ENCODE measurements around the gene ACCS.

ACCS gene

DNA sequence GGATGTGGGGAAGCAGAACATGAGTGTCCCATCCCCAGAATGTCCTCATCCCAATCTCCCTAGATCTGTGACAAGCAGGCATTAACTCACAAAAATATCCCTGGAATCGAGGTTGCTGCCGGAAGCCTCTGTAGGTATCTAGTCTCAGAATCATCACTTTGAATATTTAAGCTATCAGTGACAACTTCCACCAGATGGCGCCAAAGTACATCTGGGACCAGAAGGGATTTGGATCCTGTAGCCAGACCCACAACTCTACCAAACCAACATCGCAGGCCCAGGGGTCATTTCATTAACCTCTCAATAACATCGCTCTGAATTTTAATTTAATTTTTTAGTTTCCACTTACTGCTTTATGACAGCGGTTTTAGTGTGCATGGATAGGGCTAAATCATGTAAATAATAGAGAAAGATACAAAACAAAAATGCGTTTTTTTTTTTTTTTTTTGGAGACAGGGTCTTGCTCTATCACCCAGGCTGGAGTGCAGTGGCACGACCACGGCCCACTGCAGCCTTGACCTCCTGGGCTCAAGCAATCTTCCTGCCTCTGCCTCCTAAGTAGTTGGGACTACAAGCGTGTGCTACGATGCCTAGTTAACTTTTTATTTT, 28.3 kb downstream of the ACCS start:
- DNase-seq: peak; percentile 67

- peak; percentile 31 for DNase-seq
Measured at GRCh38 chr11:44095506-44096359, 29.7 kb downstream of the ACCS start, which contains the start of gene EXT2. TSS of gene EXT2 (plus strand) at chr11:44095678. CDS start at chr11:44107713, 12,035 bp downstream.

GRCh38 chr11:44096360-44097185, 30.5 kb downstream of the ACCS start:
- DNase-seq: no peak

- no peak for DNase-seq
Measured at GRCh38 chr11:44097821-44098220, 31.8 kb downstream of the ACCS start.

GRCh38 chr11:44101098-44101497, 35.0 kb downstream of the ACCS start:
- no peak for DNase-seq

DNA sequence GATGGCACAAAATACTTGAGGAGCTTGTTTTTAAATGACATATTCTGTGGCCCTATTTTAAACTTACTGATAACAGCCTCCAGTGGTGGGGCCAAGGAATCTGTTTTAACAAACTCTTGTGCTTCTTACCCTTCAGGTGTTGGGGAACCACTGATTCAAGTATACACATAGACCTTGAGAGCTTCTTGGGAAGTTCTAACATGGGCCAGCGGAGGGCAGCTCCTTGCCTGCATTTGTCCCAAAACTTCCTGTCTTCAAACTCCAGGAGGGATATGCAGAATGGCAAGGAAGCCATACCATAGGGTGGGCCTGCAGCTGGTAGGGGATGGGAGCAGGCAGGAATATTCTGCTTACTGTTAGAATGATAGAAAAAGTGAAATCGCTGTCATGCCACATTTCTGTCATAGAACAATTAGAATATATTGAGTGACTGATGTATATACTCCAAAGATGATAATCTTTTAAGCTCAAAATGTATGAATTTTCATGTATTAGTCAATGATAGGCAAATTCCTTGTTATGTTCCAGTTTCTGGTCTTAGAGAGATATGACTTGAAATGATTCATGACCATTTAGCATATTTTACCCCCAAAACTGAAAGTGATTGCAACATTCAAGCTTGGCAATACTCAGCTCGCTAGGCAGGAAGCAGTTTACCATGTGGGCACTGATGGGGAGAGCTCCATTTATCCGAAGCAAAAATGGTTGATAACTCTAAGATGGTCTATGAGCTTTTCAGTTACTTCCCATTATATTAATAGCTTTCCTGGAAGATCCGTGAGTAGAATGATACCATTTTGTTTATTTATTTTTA, 38.6 kb downstream of the ACCS start:
- no peak for DNase-seq

DNA sequence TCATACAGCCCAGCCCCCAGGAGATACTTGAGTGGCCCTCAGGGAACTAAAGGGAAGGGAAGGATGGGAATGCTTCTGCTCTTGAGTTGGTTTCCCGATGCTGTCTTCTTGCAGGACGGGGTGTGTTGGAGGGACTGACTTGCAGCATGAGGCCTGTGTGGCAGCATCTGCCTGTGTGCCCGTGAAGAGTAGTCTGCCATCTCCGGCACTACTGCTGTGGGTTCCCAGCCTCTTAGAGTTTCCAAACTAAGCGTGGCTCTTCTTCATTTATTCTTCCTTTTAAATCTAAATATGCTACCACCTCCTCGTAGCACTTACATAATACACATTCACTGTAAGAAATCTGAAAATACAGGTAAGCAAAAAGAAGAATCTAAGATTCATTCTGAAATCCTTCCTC, 42.2 kb downstream of the ACCS start:
- DNase-seq: no peak

DNA sequence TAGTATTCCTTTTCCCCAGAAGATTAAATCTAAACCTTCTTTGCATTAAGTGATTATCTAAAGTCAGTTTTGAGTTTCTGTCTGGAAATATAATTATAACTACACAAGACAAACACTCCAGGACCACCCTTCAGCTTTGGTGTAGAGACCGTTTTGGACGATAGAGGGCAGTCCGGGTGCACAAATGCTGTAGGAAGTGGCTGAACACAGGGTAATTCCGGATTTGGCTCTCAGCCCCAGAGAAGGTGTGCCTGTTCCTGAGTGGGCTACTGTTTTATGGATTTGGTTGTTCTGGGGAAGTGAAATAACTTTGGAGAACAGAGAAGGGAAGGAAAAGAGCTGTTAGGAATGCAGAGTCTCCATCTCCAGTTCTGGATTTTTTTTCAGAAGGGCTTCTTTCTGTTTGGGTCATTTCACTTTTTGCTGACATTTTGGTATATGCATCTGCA, 44.2 kb downstream of the ACCS start:
- peak; percentile 49 for DNase-seq

DNA sequence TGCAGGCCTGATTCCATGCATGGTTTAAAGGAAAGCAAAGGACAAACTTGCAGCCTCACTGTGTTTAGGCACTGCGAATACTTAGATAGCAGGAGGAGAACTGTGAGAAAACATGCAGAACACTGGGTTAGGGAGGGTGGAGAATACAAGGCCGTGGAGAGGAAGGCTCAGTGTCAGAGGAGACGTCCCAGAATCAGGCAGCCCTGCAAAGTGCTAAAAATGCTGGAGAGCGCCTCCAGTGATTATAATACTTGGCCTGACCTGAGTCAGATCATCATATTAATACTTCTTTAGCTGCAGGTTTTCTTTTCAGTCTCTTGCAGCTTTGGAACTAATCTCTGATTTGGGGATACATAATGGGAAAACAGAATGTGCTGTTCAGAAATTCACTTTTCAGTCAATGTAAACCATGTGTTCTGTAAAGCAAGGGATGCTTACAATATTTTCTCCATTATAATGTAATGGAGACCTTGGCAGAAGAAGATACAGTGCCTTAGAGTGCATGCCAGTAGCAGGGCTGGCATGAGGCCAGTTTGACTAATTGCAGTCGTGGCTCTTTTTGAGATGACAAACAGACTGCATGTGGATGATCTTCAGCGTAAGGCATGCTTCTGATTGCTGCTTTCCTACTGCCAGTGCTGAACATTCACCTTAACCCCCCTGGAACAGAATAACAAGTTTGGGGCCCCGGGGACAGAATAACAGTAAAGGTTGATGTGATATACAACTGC, 46.2 kb downstream of the ACCS start:
- DNase-seq: peak; percentile 65

DNA sequence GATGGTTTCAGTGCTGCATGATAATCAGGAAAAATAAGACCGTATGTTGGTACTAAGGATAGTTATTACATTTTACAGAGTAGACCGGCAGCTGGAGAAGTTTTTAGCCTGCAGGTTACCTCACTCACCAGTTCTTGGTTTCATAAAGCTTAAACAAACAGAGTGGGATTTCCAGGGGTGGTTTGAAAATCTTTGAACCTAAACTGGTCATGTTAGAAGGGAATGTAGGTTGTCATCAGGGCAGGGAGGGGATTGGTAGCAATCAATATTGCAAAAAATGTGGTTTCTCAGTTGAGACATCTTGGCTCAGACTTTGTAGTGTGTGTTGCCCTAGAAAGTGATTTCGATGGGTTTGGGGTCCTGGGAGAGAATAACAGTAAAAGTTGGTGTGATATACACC, 46.9 kb downstream of the ACCS start:
- DNase-seq: no peak

- no peak for DNase-seq
Measured at GRCh38 chr11:44113572-44113971, 47.5 kb downstream of the ACCS start.

GRCh38 chr11:44116234-44116830, 50.3 kb downstream of the ACCS start:
- no peak for DNase-seq

DNA sequence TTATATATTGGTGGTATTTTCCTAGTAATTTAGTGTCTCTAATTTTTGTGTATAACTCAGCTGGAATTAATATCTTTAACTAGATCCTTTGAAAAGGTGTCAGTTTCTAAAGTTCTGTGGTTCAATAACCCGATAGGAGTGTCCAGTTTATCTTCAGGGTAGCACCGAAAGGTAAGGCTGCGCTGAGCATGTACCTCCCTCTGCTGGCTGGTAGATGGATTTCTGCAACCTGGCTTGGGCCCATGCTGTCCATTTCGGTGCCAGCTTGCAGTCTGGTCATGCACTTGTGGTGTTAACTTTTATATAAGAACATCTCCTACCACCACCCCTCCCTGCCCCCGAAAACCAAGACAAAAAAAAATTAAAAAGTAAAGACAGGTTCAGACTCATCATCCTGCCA, 54.1 kb downstream of the ACCS start:
- DNase-seq: no peak

GRCh38 chr11:44125598-44125997, 59.5 kb downstream of the ACCS start:
- no peak for DNase-seq

GRCh38 chr11:44126304-44126703, 60.2 kb downstream of the ACCS start:
- DNase-seq: no peak

DNA sequence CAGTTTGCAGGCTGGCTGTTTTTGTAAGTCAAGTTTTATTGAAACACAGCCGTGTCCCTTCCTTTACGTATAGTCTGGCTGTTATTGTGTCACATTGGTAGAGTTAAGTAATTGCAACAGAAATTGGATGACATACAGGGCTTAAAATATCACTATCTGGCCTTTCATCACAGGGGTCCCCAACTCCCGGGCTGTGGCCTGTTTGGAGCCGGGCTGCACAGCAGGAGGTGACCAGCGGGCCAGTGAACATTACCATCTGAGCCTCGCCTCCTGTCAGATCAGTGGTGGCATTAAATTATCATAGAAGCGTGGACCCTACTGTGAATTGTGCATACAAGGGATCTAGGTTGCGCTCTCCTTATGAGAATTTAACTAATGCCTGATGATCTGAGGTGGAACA, 61.1 kb downstream of the ACCS start:
- DNase-seq: no peak

DNA sequence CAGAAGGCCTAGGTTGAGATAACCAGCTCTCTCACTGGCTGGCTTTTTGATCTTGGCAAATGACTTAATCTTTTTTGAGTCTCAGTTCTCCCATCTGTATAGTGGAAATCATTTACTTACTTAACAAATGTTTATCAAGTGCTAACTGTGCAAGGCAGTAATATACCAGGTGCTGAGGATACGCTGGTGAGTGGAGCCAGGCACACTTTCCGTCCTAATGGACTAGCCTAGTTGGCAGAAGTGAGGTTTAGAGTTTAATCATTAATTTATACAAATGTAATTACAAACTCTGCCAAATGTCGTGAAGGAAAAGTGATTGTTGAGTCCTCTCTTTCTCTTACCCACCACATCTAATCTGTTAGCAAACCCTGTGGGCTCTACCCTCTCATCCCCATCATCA, 62.7 kb downstream of the ACCS start:
- no peak for DNase-seq

- DNase-seq: no peak
Measured at GRCh38 chr11:44130751-44131150, 64.7 kb downstream of the ACCS start.

DNA sequence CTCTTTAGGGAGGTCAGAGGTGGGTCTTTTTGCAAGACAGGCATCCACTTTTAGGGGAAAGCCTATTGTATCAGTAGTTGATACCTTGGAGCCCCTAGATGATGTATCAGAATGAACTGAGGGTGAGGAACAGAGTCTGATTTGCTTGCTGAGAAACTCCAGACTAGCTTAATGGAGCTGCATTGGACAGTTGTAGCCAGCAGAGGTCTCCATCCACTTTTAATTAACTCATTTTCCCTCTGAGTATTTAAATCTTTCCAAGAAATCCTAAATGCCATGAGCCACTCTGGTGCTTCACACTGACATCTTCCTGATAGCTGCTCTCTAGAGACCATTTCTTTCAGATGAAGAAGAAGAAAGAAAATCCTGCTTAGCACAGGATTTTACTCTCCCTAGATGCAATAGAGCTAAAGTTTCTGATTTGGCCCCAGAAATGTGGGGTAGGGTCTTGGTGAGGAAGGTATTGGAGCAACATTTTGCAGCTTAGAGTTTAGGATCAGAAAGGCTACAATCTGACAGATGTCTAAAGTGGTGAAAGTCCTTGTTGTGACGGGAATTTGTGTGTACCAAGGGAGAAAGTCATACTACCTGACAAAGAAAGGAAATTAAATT, 67.4 kb downstream of the ACCS start:
- peak; percentile 6 for DNase-seq

Measured in NCI-H1694 (cell line).